Endothelial cell of umbilical vein (primary cell): ENCODE data around the gene AFF1. TPM values are rescaled to one million over a fixed set of nuclear protein-coding genes. Genes with fewer than 3 reads are reported as not detected.

Experiments
- BruUV-seq: library from RNA; stranded (reverse); fragments of 400-500 nt; replicated peaks from 2 replicates; lab custom pipeline; 2021; lab: Mats Ljungman, UMichigan
- CTCF ChIA-PET: fragments of 300-600, 350-600 bp; sonication (Branson Sonifier 250); formaldehyde crosslinking; loops from one replicate; lab custom pipeline; 2021; ENCODE audit warnings: antibody characterized with exemption, inconsistent platforms; lab: Charles Lee
- POLR2A ChIA-PET: fragments of 300-600, 350-600 bp; sonication (Branson Sonifier 250); formaldehyde crosslinking; loops from one replicate; lab custom pipeline; 2021; ENCODE audit warnings: antibody characterized with exemption, inconsistent platforms; lab: Charles Lee
- DNase-seq: peaks from one replicate; pipeline ENCODE4 v3.0.0-alpha.2; 2011; ENCODE audit warnings: low read depth, low spot score
- FAIRE-seq: peaks from 2 replicates; lab custom pipeline; 2011; peaks lifted over from hg19 to GRCh38; lab: Jason Lieb, UNC
- H2AFZ ChIP-seq: 2 replicates; pipeline ENCODE4 v1.6.0; 2012; ENCODE audit warnings: low read depth, low read length, control low read depth, inconsistent platforms
- H3K27ac ChIP-seq: 2 replicates; pipeline ENCODE4 v1.5.1; 2011; ENCODE audit warnings: low read depth, mild to moderate bottlenecking, control low read depth, low read length, moderate library complexity; ENCODE audit not compliant: insufficient read depth
- H3K27me3 ChIP-seq, 2 experiments: 2 replicates each; pipeline versions ENCODE4 v1.6.0 to v1.6.1; 2011; ENCODE audit warnings: low read length in 2 of 2, mixed read lengths in 1 of 2; ENCODE audit not compliant: control insufficient read depth in 2 of 2, insufficient read depth in 2 of 2
- H3K36me3 ChIP-seq, 2 experiments: 2 replicates in 1 of 2; 3 replicates in 1 of 2; pipeline ENCODE4 v1.5.1; 2011; ENCODE audit warnings: low read length in 2 of 2, mild to moderate bottlenecking in 1 of 2, moderate library complexity in 1 of 2; ENCODE audit not compliant: control insufficient read depth in 2 of 2, insufficient read depth in 2 of 2; ENCODE audit errors: extremely low read depth in 1 of 2
- H3K4me1 ChIP-seq: 3 replicates; pipeline ENCODE4 v1.5.1; 2011; ENCODE audit warnings: mild to moderate bottlenecking, low read length; ENCODE audit not compliant: control insufficient read depth, insufficient read depth; ENCODE audit errors: extremely low read depth
- H3K4me2 ChIP-seq: 2 replicates; pipeline ENCODE4 v1.6.1; 2011; ENCODE audit warnings: low read length, control low read depth, mixed read lengths; ENCODE audit not compliant: insufficient read depth
- H3K4me3 ChIP-seq, 3 experiments: fragments of 200-600 bp in 1 of 3; sonication (generic), shearing (Covaris generic) in 1 of 3; replicated peaks in 1 of 3; 2 replicates each; pipeline ENCODE4 v1.5.1; 2011 to 2016; ENCODE audit warnings: control low read depth in 3 of 3, low read length in 3 of 3, mild to moderate bottlenecking in 2 of 3, inconsistent platforms in 1 of 3, low read depth in 1 of 3, moderate library complexity in 1 of 3; ENCODE audit not compliant: insufficient read depth in 1 of 3
- H3K79me2 ChIP-seq: 2 replicates; pipeline ENCODE4 v1.6.0; 2012; ENCODE audit warnings: low read length, inconsistent platforms; ENCODE audit not compliant: control insufficient read depth, insufficient read depth
- H3K9ac ChIP-seq: replicated peaks from 2 replicates; pipeline ENCODE3; 2011; ENCODE audit warnings: low read length, control low read depth; ENCODE audit not compliant: insufficient read depth; ENCODE audit errors: extremely low read depth
- H3K9me1 ChIP-seq: replicated peaks from 3 replicates; pipeline ENCODE4 v1.6.0; 2011; ENCODE audit warnings: mild to moderate bottlenecking, low read length; ENCODE audit not compliant: control insufficient read depth, insufficient read depth; ENCODE audit errors: extremely low read depth
- H3K9me3 ChIP-seq: replicated peaks from 2 replicates; pipeline ENCODE4 v1.5.1; 2012; ENCODE audit warnings: low read length, inconsistent platforms; ENCODE audit not compliant: control insufficient read depth, insufficient read depth
- H4K20me1 ChIP-seq: replicated peaks from 2 replicates; pipeline ENCODE3; 2011; ENCODE audit warnings: mild to moderate bottlenecking, low read length; ENCODE audit not compliant: control insufficient read depth, insufficient read depth; ENCODE audit errors: extremely low read depth
- CTCF ChIP-seq, 2 donors: IDR thresholded peaks; 1 replicate in 1 of 2; 2 replicates in 1 of 2; pipeline ENCODE4 v1.5.1; 2011; ENCODE audit warnings: low read length in 2 of 2, mild to moderate bottlenecking in 2 of 2, moderate library complexity in 2 of 2, control low read depth in 1 of 2, inconsistent platforms in 1 of 2, low read depth in 1 of 2; ENCODE audit not compliant: insufficient read depth in 1 of 2; ENCODE audit errors: extremely low read depth in 1 of 2
- JUN ChIP-seq: IDR thresholded peaks from 2 replicates; pipeline ENCODE4 v1.6.1; 2011; ENCODE audit warnings: borderline replicate concordance, low read depth; ENCODE audit not compliant: insufficient read length, insufficient read depth
- MAX ChIP-seq: IDR thresholded peaks from 2 replicates; pipeline ENCODE4 v1.6.1; 2011; ENCODE audit not compliant: insufficient read depth, insufficient read length
- POLR2A ChIP-seq: IDR thresholded peaks from 2 replicates; pipeline ENCODE4 v1.6.1; 2012; ENCODE audit warnings: low read depth, mild to moderate bottlenecking, control low read depth, low read length
- dilution Hi-C: fragments of 300-500 bp; cut with MboI; formaldehyde crosslinking; loops from one replicate; pipeline ENCODE4 v1.15.0; 2019; ENCODE audit warnings: low sequenced_read_pairs; ENCODE audit not compliant: extremely low pct_ligation_motif_present
- intact Hi-C: fragments of 100-400 bp; cut with micrococcal nuclease; formaldehyde crosslinking; loops from one replicate; pipeline ENCODE4 v1.10.0; 2022
- polyA plus RNA-seq, 4 experiments: library from polyadenylated mRNA; depleted of rRNA in 3 of 4; stranded (reverse) in 3 of 4; unstranded in 1 of 4; fragments of >200 nt; gene quantifications; 2 replicates each; pipeline versions ENCODE4 v1.2.1 to v1.2.3, GENCODE V29; 2011 to 2012; ENCODE audit warnings: missing spikeins in 1 of 4
- total RNA-seq: library from RNA; stranded (reverse); gene quantifications from 2 replicates; pipeline ENCODE4 v1.2.3, GENCODE V29; 2021

AFF1 gene
- total and polyA plus RNA-seq, 2 donors (not counting 3 experiments of a cell fraction or from before 2014, with no cell fraction given): 26.2 to 106 TPM

- intact Hi-C loops: no loop called here
- BruUV-seq: no TSS peak
- POLR2A ChIA-PET: no interaction called here
Observed at GRCh38 chr4:87010192-87010591, 75.4 kb downstream of the AFF1 start.

More at GRCh38 chr4:87010192-87010591, 75.4 kb downstream of the AFF1 start:
- Histone ChIP-seq H3K36me3 (no peaks in the 10 kb centered on the region), H3K27ac (no peak overlapping the region), H3K9me1 (no peaks in the 10 kb centered on the region), H3K27me3 (no peaks in the 10 kb centered on the region), H2AFZ (no peak overlapping the region), H3K4me1 (peaks cover 62% of the 10 kb centered on the region), H4K20me1 (no peaks in the 10 kb centered on the region), H3K9ac (no peak overlapping the region), H3K4me2 (no peak overlapping the region), H3K79me2 (peaks cover 70% of the 10 kb centered on the region), H3K4me3 (no peak overlapping the region), H3K9me3 (no peaks in the 10 kb centered on the region)
- DNase-seq: peak; percentile 55
- no peak for FAIRE-seq
- TF ChIP-seq POLR2A (no peak), CTCF (IDR thresholded peaks at IDR 0.05; ENCODE audit: extremely low read depth in 1 of 2, insufficient read depth in 1 of 2, low read depth in 1 of 2, low read length in 2 of 2) (no peak), MAX (no peak), JUN (no peak)
- dilution Hi-C loops: no loop called here
- CTCF ChIA-PET: interaction anchor here (0.8 to 5.4 kb wide), 11 partner anchors 14 to 141 kb away, joined by 3 to 37 read pairs (median 4); partner anchors contain the start of gene AFF1
